Mesodermal cell (in vitro differentiated cells): Measurements from ENCODE around the gene ATP11A.
"Not testable (repeated sequence)": the region's sequence is repeated elsewhere in the genome, so short reads cannot be mapped to it uniquely, and the experiment has no call there.

Experiments
- H3K27ac ChIP-seq: 2 replicates; pipeline ENCODE4 v1.7.0; 2013; ENCODE audit warnings: mild to moderate bottlenecking, low read depth, low read length, moderate library complexity; ENCODE audit not compliant: severe bottlenecking
- H3K36me3 ChIP-seq: 2 replicates; pipeline ENCODE4 v1.7.1; 2013; ENCODE audit warnings: mild to moderate bottlenecking, low read length, moderate library complexity; ENCODE audit not compliant: control insufficient read depth, insufficient read depth
- H3K4me1 ChIP-seq: one replicate; pipeline ENCODE4 v1.7.1; 2013; ENCODE audit warnings: mild to moderate bottlenecking, low read length; ENCODE audit not compliant: insufficient read depth, control insufficient read depth, poor library complexity, severe bottlenecking
- H3K4me3 ChIP-seq: 2 replicates; pipeline ENCODE4 v1.7.0; 2013; ENCODE audit warnings: low read length, control low read depth, mild to moderate bottlenecking; ENCODE audit not compliant: insufficient read depth, poor library complexity, severe bottlenecking; ENCODE audit errors: extremely low read depth
- H3K9me3 ChIP-seq: 2 replicates; pipeline ENCODE4 v1.7.1; 2013; ENCODE audit warnings: mild to moderate bottlenecking, low read length, moderate library complexity; ENCODE audit not compliant: control insufficient read depth
- WGBS, 2 experiments: methylation state at CpG; one replicate each; pipeline ENCODE4 v1.1.5; 2013; ENCODE audit warnings: missing lambda C conversion rate in 2 of 2; ENCODE audit not compliant: insufficient coverage in 2 of 2; 5-methylcytosine and 5-hydroxymethylcytosine counted together

ATP11A gene

GRCh38 chr13:112670864-112671263 is 19.0 kb upstream of the ATP11A start:
- no peaks in the 10 kb centered on the region for H3K4me1 ChIP-seq
- H3K4me3 ChIP-seq, result no peak overlapping the region
- H3K9me3 ChIP-seq, result no peaks in the 10 kb centered on the region
- H3K36me3 ChIP-seq, result no peaks in the 10 kb centered on the region
- WGBS, 2 experiments, result 66 to 67% methylated on average over 9 of the region's 9 CpGs
- no peak overlapping the region for H3K27ac ChIP-seq

GRCh38 chr13:112671359-112671758 is 18.5 kb upstream of the ATP11A start:
- 95 to 96% methylated on average over 10 of the region's 10 CpGs for WGBS, 2 experiments
- Histone ChIP-seq H3K9me3 (no peaks in the 10 kb centered on the region), H3K4me1 (no peaks in the 10 kb centered on the region), H3K36me3 (no peaks in the 10 kb centered on the region), H3K4me3 (no peak overlapping the region), H3K27ac (no peak overlapping the region)

- Histone ChIP-seq H3K9me3 (no peaks in the 10 kb centered on the region), H3K36me3 (no peaks in the 10 kb centered on the region), H3K27ac (no peak overlapping the region), H3K4me1 (no peaks in the 10 kb centered on the region), H3K4me3 (no peak overlapping the region)
- 87 to 100% methylated on average over 4 to 8 of the region's 8 CpGs for WGBS, 2 experiments
Measured at GRCh38 chr13:112672651-112673284, 17.1 kb upstream of the ATP11A start.

- 85 to 87% methylated on average over 3 to 8 of the region's 15 CpGs for WGBS, 2 experiments
- H3K4me1 ChIP-seq, result no peaks in the 10 kb centered on the region
- H3K9me3 ChIP-seq, result no peaks in the 10 kb centered on the region
- no peaks in the 10 kb centered on the region for H3K36me3 ChIP-seq
- no peak overlapping the region for H3K27ac ChIP-seq
- no peak overlapping the region for H3K4me3 ChIP-seq
Measured at GRCh38 chr13:112674412-112675365, 15.1 kb upstream of the ATP11A start.

- WGBS, 2 experiments, result 93 to 100% methylated on average over 3 to 5 of the region's 7 CpGs
- Histone ChIP-seq H3K36me3 (no peaks in the 10 kb centered on the region), H3K4me1 (no peaks in the 10 kb centered on the region), H3K4me3 (no peak overlapping the region), H3K9me3 (no peaks in the 10 kb centered on the region), H3K27ac (no peak overlapping the region)
Measured at GRCh38 chr13:112675366-112675756, 14.5 kb upstream of the ATP11A start.

- H3K9me3 ChIP-seq, H3K4me1 ChIP-seq, H3K36me3 ChIP-seq, H3K27ac ChIP-seq, H3K4me3 ChIP-seq: not testable (repeated sequence)
- WGBS, 2 experiments, result 89% methylated on average over 6 to 7 of the region's 9 CpGs
Measured at GRCh38 chr13:112677421-112677962, 12.3 kb upstream of the ATP11A start.

GRCh38 chr13:112679381-112679780 is 10.5 kb upstream of the ATP11A start:
- Histone ChIP-seq H3K4me3 (no peak overlapping the region), H3K9me3 (no peaks in the 10 kb centered on the region), H3K27ac (no peak overlapping the region), H3K4me1 (no peaks in the 10 kb centered on the region), H3K36me3 (no peaks in the 10 kb centered on the region)
- 93 to 95% methylated on average over 17 of the region's 17 CpGs for WGBS, 2 experiments

GRCh38 chr13:112679932-112680677 is 9.7 kb upstream of the ATP11A start:
- Histone ChIP-seq H3K4me3 (no peak overlapping the region), H3K36me3 (no peaks in the 10 kb centered on the region), H3K9me3 (no peaks in the 10 kb centered on the region), H3K27ac (no peak overlapping the region), H3K4me1 (no peaks in the 10 kb centered on the region)
- 92 to 96% methylated on average over 17 of the region's 20 CpGs for WGBS, 2 experiments

- Histone ChIP-seq H3K9me3 (no peaks in the 10 kb centered on the region), H3K4me1 (no peaks in the 10 kb centered on the region), H3K36me3 (no peaks in the 10 kb centered on the region), H3K27ac (no peak overlapping the region), H3K4me3 (no peak overlapping the region)
- 92 to 93% methylated on average over 15 to 17 of the region's 17 CpGs for WGBS, 2 experiments
Measured at GRCh38 chr13:112680741-112681360, 9.0 kb upstream of the ATP11A start.

GRCh38 chr13:112683581-112683980 is 6.3 kb upstream of the ATP11A start:
- Histone ChIP-seq H3K4me3 (no peak overlapping the region), H3K4me1 (peaks cover 9% of the 10 kb centered on the region), H3K36me3 (no peaks in the 10 kb centered on the region), H3K9me3 (no peaks in the 10 kb centered on the region), H3K27ac (no peak overlapping the region)
- 93 to 95% methylated on average over 7 to 9 of the region's 10 CpGs for WGBS, 2 experiments
